IPS DF 4.7 (cell line): Measurements from ENCODE around the gene EEF1A2.
"Not testable (repeated sequence)": the region's sequence is repeated elsewhere in the genome, so short reads cannot be mapped to it uniquely, and the experiment has no call there.

ENCODE experiments used
- DNase-seq: peaks from one replicate; pipeline ENCODE4 v3.0.0-alpha.2; 2013; ENCODE audit warnings: low spot score; ENCODE audit errors: extremely low read depth

EEF1A2 gene

DNA sequence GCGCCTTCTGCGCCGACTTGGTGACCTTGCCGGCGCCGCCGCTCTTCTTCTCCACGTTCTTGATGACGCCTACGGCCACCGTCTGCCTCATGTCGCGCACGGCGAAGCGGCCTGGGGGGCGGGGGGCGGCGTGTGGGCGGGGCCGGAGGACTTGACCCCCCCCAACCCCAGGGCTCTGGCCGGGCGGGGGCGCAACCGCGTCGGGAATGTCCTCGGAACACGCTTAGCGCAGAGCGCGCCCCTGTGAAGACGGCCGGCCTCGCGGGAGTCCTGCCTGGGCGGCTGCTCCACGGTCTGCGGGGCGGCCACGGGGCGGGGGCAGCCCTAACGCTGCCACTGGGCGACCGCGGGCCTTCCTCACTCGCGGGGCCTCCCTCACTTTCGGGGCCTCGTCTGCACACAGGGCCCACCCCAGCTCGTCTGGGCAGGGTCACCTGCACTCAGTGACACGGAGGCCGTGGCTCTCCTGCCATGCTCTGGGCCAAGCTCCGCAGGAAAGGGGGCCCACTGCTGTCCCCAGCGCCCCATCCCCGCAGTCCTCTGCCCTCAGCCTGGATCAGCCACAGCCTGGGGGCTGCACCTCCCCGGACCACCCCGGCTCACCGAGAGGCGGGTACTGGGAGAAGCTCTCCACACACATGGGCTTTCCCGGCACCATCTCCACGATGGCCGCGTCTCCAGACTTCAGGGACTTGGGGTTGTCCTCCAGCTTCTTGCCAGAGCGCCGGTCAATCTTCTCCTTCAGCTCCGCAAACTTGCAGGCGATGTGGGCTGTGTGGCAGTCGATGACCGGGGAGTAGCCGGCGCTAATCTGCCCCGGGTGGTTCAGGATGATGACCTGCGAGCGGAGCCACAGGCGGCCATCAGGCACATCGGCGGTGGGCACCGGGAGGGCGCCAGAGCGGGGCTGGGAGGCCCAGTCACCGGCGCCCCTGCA is 10.3 kb downstream of the EEF1A2 start:
- DNase-seq = no peak

DNA sequence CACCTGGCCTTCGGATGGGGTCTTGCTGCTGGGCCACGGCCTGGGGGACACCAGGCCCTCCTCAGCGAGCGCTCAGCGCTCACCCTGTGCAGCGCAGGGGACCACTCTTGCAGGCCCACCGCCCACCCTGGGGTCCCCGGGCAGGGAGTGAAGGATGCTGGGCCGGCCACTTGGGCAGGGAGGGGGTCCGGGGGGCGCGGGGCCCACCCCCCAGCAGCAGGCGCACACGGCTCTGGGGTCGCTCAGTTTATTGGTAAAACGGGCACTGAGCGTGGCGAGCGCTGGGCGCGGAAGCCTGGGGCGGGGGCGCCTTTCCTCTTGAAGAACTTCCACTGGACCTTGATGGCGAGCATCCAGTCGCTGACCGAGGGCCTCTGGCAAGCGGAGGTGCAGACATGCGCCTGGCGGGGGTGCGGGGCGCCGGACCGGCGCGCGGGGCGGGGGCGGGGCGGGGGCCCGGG is 11.1 kb downstream of the EEF1A2 start:
- DNase-seq = no peak

DNA sequence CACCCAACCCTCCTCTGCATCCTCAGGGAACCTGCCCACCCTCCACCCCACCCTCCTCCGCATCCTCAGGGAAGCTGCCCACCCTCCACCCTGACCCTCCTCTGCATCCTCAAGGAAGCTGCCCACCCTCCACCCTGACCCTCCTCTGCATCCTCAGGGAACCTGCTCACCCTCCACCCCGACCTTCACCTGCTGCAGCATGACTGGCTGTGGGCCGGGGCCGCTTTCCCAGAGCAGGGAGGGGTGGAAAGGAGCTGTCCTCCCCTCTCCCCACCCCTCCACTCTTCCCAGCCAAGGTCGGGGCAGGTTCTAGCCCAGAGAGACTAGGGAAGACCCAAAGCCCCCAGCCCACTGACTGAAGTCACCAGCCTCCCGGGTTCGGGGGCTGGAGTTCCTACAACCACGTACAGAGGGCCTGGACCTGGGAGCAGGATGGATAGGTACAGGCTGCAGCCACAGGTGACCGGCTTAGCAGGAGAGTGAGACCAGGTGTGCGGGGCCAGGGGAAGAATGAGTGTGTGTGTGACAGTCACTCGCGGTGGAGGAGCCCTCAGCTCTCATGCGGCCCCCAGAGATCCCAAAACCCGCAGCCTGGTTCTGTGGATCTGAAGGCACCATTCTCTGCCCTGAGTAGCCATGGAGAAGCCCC is 11.6 kb downstream of the EEF1A2 start:
- no peak for DNase-seq

DNA sequence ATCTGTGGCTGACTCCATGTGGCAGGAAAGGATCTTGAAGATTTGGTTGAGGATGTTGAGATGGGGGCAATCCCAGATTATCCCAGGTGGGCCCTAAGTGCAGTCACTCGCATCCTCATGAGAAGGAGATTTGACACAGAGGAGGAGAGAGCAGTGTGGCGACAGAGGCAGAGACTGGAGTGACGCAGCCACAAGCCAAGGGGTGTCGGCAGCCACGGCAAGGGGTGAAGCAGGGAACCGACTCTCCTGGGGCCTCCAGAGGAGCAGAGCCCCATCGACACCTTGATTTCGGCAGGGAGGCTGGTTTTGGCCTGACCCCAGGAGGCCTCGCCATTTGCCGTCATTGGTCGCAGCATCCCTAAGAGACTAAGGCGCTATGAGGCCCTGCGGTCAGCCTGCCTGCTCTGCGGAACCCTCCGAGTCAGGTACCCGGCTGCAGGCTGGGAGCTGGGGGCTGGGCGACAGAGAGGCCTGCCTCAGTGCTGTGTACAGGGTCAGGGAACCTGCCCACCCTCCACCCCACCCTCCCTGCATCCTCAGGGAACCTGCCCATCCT is 12.5 kb downstream of the EEF1A2 start:
- DNase-seq = no peak

DNA sequence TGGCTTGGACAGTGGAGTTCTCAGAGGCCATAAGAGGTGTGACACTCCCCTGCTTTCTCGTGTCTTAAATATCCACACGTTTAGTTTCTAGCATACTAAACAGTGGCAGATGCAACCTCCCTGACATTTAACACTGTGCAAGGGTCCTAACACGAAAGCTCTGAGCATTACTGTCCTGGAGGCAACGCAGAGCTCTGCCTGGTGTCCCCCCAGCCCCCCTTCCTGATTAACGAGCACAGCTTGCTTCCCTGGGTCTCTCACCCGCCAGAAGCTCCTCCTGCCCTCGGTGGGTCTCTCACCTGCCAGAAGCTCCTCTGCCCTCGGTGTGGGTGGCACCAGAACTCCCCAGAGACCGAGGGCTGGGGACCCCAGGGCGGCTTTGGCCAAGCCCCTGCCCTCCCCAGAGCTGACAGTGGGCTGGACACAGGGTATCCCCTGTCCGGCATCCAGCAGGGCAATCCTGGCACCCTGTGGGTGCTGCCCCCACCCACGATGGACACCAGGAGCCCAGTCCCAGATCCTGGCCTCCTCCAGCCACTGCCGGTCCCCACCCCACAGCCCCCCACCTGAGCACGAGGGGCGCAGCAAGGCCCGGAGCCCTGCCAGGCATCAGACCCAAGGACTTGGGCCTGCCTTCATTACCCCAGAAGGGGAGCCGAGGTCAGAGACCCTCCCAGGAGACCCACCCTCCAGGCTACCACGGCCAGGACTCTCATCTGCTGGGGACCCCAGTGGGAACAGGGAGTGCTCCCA is 14.1 kb downstream of the EEF1A2 start:
- no peak for DNase-seq

DNA sequence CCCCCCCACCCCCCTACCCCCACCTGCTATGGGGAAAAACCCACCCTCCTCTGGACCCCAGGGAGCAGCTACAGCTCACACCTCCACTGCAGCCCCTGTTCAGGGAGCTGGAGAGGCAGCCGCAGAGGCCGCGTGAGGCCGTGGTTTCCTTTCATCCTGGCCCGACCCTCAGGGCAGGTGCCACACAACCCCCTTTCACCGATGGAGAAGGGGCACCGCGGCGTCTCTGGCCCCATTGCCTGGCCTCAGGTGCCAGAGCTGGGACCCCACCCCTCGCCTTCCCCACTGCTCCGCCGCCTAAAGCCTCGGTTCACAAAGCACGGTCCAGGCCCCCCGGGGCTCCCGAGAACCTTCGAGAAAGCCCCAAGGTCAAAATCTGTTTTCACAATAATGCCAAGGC is 14.6 kb downstream of the EEF1A2 start:
- no peak for DNase-seq

DNA sequence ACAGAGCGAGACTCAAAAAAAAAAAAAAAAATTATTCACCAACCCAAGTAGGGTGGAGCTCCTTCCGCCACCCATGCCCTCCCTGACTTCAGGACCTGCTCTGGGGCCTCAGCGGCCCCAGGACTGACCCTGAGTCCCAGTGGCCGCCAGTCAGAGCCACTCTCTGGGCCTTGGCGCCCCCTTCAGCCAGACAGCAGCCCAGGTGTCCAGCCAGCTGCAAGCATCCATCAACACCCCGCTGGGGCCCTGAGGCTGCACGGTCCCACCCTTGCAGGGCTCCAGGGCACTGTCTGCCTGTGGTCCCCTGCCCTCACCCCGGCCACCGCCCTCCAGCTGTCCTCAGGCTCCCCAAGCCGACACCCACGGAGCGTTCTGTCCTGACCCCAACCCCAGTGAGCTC is 15.0 kb downstream of the EEF1A2 start:
- no peak for DNase-seq

DNA sequence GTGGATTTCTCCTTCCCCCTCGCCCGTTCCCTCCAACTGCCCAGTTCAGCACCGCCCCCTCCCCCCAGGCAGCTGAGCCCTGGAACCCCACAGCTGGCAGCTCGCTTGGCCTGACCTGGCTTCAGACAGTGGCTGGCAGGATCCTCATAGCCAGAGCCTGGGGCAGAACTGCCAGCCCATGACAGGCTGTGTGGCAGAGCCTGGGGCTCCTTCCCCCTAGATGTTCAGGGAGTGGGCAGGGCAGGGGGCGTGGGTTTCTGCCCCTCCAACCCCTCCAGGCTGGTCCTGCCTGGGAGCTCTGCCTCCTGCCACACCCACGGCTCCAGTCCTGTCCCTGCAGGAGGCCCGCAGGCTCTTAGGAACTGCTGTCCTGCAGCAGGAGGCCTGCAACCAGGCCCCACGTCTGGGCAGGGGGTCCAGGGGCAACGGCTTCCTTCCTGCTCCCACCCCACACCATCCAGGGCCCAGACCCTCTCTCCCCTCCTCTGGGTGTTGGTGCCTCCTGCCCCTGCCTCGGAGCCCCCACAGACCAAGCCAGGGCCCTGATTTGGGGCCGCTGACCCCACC is 16.8 kb downstream of the EEF1A2 start:
- no peak for DNase-seq

DNA sequence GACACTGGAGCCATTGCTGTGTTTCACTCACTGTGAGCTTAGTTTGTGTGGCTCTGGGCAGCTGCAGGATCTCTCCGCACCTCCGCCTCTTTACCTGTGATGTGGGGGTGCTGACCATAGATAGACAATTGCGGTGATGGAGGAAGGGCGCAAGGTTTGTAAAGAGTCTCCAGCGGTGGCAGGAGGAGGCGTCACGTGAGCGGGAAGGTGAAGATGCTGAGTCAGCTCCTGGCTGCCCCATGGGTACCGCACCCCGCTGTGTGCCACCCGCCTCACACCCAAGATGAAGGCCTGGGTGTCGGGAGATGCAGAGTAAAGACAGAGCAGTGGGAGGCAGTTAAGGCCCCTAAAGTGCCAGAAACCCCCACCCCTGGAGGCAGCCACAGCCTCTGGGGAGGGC is 17.4 kb downstream of the EEF1A2 start:
- DNase-seq = no peak

DNA sequence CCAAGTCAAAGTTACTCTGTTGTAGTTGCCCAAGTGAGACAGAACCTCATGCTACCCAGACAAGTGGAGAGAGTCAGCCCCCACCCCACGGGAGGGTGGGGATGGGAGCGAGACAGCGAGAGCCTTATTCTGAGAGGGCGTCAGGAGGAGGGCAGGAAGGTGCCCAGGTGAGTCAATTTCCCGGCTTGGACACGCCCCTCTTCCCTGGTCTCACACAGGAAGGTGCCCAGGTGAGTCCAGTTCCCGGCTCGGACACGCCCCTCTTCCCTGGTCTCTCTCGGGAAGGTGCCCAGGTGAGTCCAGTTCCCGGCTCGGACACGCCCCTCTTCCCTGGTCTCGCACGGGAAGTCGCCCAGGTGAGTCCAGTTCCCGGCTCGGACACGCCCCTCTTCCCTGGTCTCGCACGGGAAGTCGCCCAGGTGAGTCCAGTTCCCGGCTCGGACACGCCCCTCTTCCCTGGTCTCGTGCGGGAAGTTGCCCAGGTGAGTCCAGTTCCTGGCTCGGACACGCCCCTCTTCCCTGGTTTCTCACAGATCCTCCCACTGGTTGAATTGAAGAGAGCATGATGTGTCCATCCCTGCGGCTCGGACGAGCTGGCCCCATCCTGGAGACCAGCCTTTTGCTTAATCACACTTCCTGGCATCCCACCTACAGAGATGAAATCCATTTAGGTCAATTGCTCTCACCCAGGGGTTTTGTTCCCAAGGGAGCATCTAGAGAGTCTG is 19.0 kb downstream of the EEF1A2 start:
- not testable (repeated sequence) for DNase-seq

DNA sequence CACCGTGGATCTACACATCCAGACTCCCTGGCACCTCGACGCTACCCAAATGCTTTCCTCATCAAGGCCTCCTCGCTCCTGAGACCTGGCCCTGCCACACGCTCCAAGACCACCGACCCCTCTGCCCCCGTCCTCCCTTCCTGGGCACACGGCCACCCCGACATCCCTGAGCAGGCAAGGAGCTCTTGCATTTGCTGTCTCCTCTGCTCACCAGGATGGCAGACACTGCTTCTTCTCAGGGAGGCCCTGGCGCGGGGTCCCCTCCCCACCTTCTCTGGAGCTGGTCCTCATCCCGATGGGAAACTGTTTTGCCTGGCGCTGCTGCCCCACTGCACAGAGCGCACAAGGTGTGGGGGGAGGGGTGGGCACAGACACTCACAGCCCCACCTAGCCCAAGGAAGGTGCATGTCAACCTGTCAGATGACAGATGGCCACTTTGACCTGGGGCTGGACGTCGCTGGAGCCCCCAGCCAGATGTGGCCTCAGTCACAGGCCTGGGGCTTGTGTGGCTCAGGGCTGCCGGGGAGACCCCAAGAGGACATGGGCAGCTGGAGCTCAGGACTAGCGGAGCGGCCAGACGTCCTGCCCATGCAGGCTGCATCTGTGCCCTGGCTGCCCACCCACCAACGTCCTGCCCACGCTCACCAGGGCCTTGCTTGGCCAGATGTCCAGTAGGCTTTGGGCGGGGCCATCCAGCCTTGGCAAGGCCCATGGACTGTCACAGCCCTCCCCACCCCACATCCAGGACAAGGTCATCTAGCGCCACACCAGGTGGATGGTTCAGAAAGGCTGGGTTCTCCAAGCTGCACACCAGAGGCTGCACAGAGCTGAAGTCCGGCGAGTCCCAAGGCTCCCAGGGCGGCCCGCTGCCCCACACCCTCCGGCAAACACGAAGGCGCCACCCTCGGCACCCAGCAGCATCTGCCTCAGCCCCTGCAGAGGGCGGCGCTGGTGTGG is 20.3 kb downstream of the EEF1A2 start:
- DNase-seq = no peak

DNA sequence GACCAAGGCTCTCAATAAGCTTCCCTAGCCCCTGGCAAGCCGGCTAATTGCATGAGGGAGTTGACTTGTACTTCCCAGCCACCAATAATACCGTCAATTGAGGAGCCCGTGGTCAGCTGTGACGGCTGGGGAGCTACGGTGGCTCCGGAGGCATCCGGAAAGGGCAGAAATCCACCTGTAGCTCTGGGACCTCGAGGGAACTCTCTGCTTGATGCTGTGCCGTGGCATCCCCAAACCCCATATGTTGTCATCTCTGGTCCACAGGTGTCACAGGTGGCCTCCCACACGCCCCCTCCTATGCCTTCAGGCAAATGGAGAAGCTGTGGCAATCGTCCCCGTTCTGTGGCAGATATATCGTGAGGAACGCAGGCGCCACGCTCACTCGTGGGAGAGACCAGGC is 20.9 kb downstream of the EEF1A2 start:
- DNase-seq = no peak

DNA sequence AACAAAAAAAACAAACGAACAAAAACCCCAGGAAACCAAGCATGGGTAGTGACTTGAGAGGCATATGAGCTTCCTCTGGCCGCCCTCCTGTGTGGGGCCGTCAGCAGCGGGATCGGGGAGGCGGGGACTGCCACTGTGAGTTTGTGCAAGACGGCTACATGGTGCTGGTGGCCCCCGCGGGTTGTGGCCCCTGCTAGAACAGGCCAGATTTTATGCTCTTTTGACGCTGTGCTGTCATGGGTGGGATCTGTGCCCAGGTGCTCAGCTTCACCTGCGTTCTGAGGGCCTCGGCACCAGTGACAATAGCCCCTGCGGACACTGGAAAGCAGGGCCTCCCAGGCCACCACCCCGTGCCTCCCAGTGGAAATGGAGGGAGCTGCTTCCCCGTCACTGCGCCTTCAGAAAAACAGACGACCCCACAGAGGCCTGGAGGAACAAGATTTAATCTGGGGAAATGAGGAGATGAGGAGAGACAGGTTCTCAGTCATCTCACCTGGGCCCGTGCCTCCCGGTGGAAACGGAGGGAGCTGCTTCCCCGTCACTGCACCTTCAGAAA is 21.7 kb downstream of the EEF1A2 start:
- DNase-seq = no peak

DNA sequence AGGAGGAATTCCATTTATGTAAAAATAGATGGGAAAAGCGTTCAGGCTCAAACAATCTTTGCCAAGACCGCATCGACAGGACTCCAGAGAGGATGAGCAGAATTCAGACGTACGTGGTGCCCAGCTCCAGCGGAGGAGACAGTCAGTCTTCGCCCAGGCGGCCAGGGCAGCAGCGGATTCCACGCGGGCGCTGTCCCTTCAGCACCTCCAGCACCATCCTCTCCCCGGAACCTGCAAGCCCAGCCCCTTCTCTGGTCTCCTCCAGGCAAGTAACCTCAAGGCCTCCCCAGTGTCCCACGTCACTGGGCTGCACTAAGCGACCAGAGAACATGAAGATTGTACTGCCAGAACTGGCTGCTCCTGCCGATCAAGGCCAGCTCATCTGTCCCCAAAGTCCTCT is 23.7 kb downstream of the EEF1A2 start:
- no peak for DNase-seq

DNA sequence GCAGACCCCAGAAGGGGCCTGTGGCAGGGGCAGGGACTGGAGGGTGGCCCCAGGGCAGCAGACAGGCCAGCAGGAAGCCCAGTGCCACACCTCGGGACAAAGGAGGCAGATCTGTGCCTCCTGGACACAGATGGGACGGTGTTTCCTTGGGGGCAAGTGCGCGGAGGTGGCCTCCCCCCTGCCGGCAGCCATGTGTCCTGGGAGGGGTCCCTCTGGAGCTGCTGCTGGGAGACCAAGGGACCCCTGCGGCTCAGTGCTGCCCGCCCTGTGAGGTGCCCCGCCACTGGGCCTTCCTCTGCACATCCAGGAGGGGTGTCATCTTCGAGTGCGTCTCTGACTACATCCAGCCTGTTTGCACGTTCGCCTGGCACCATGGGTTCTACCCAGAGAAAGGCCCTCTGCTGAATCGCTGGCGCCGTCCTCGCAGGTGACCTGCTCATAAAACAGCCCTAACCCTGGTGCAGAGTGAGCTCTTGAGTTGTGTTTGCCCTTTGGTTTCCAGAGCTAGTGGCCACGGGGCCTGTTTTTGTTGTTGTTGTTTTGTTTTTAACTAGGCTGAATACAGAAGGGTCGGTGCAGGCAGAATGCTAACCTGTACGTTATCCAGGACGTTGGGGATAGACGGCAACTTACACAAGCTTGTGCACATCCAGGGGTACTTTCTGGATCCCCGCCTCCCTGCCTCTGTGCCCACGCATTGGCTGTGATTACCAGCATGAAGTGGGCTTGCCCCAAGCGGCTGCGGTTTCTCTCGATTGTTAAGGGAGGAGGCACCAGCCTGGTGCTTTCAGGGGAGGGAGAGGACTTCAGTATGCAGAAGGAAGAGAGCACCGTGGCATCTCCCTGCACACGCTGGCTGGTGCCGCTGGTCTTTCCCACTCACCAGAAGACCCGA is 25.1 kb downstream of the EEF1A2 start:
- no peak for DNase-seq

DNA sequence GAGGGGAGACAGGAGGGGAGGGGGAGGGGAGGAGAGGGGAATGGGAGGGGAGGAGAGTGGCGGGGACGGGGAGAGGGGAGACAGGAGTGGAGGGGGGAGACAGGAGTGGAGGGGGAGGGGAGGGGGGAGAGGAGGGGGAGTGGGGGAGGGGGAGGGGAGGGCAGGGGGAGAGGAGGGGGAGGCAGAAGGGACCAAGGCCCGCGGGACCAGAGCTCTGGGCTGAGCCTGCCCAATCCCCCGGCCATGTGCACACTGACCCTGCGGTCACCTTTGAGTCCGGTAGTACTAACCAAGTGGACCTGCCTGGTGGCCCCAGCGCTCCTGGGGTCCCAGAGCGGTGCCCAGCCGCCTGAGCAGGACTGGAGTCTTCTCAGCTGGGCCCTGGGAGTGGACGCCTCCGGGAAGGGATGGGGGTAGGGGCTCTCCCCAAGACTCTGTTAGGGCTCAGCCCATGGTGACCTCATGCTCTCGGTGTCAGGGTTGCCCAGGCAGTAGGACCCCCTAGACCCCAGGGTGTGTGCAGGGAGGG is 26.0 kb downstream of the EEF1A2 start:
- no peak for DNase-seq

DNA sequence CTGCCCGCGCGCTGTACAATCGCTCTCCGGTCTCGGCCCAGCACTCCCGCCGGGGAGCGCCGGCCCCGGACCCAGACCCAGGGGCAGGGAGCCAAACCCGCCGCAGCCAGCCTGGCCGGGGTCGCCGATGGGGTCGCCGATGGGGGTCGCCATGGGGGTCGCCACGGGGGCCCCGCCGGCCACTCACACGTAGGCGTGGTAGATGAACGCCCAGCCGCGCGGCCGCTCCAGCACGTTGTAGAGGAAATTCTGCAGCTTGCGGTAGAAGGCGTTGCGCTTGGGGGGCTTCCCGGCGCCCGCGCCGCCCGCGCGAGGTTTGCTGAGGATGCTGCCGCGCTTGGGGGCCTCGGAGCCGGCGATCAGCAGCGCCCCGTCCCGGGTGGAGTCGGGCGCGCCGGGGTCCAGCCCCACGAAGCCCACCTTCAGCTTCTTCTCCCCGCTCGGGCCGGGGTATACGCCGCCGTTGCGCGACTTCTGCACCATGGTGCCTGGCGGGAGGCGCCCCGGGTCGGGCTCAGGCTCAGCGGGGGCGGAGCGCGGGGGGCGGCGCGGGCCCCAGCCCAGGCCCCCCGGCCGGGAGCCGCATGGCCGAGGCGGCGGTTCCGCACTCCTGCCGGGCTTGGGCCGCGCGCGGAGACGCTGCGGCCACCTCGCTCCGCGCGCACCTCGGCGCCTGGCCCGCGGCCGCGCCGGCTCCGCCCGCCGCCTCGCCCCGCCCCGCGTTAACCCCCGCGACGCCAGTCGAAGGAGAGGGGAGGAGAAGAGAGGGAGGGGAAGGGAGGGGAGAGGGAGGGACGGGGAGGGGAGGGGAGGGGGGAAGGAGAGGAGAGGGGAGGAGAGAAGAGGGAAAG is 26.7 kb downstream of the EEF1A2 start, which contains the start of gene KCNQ2:
KCNQ2 (minus strand) TSS at position 675 of the 851 bp plus-strand sequence; CDS start at position 483, 192 bp downstream.
- DNase-seq = no peak
